Purkinje cell (primary cell): ENCODE results near the gene ARHGEF3. TPM values are rescaled to one million over a fixed set of nuclear protein-coding genes. Genes with fewer than 3 reads are reported as not detected.

Experiments
- polyA plus RNA-seq: library from polyadenylated mRNA; unstranded; fragments of >200 nt; fragmentation: Nextera tagmentation; gene quantifications from 2 replicates; pipeline ENCODE4 v1.2.1, GENCODE V29; 2014

ARHGEF3 gene
- polyA plus RNA-seq = 10.4 and 14.5 TPM in 2 replicates

GRCh38 chr3:56801662-56802377, at the start of gene ARHGEF3:
TSS of gene ARHGEF3 (minus strand) at chr3:56801949. CDS start at chr3:56801798, 151 bp downstream.

GRCh38 chr3:56683122-56683817, 118.5 kb downstream of the ARHGEF3 start, which contains the start of gene TASOR:
TSS of gene TASOR (minus strand) at chr3:56683265. CDS start at chr3:56683006, 259 bp downstream.

Other genes starting within 250 kb of the ARHGEF3 start
- 34.8 and 47.1 TPM in 2 replicates for gene CCDC66, start 244.8 kb downstream of the ARHGEF3 start, polyA plus RNA-seq
- gene TASOR, start 118.7 kb downstream of the ARHGEF3 start, polyA plus RNA-seq = 19.6 and 26.1 TPM in 2 replicates